GM18507 (cell line): ENCODE measurements around the gene EXPH5.
A peak's percentile ranks its signal among the peaks of the same experiment; 100 is the strongest.
"Not testable (repeated sequence)": the region's sequence is repeated elsewhere in the genome, so short reads cannot be mapped to it uniquely, and the experiment has no call there.

Source experiments
- DNase-seq: peaks from one replicate; pipeline ENCODE4 v3.0.0; 2011; ENCODE audit warnings: low read depth; ENCODE audit not compliant: insufficient read length; ENCODE audit errors: extremely low spot score
- FAIRE-seq: peaks from 2 replicates; lab custom pipeline; 2011; peaks lifted over from hg19 to GRCh38; lab: Jason Lieb, UNC

Gene EXPH5

DNA sequence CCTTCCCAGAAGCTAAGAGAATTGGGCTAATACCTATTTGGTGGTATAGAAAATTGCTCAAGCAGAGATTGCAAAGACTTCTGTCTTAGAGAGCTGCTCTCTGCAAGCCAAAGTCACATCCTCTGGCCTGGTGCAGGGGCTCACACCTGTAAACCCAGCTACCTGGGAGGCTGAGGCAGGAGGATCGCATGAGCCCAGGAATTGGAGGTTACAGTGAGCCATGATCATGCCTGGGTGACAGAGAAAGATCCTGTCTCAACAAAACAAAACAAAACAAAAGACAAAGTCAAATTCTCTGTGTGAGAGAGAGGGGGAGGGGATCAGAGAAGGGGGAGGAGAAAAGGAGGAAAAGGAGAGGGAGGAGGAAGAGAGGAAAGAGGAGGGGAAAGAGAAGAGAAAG is 15.0 kb upstream of the EXPH5 start:
- DNase-seq (no peak), FAIRE-seq (peak; percentile 26)

DNA sequence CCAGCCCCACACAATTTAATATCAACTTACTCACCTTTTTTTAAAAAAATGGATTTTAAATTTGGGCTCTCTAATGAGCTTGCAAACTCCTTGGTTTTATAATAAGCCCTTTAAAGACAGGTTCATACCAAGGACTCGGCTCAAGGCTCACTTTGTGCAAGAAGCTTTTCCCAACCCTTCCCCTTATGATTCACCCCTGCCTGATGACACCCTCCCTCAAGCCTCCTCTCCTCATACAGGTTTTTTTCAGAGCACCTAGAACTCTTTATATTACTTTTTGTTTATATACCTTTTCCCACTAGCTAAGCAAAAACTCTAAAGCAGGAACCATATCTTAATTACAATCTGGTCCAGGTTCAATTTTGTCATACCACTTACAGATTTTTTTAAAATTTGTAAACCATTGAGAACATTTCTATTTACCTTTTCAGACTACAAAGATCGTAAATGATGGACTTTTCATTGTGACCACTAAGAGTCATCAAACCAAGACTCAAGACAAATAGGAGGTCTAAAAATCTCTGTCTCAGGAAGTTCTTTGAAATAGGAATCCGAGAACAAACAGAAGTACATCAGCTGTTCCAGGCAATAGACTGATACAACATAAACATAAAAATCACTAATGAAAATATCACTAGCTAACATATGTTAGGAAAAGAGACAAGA is 13.1 kb upstream of the EXPH5 start:
- FAIRE-seq (no peak), DNase-seq (no peak)

DNA sequence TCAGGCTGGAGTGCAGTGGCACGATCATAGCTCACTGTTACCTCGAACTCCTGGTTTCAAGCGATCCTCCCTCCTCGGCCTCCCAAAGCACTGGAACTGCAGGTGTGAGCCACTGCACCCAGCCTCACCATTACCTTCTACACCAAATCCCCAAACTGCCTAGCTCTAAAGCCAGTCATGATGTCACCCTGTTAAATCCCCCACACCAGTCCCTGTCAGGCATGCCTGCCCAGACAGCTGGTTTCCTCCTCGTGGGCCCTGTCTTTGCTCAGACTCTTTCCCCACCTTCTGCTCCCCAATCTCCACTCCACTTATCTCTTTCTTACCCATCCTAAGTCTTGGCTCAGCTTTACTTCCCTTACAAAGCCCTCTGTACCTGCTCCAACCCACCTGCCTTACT is 12.5 kb upstream of the EXPH5 start:
- no peak for FAIRE-seq
- no peak for DNase-seq

DNA sequence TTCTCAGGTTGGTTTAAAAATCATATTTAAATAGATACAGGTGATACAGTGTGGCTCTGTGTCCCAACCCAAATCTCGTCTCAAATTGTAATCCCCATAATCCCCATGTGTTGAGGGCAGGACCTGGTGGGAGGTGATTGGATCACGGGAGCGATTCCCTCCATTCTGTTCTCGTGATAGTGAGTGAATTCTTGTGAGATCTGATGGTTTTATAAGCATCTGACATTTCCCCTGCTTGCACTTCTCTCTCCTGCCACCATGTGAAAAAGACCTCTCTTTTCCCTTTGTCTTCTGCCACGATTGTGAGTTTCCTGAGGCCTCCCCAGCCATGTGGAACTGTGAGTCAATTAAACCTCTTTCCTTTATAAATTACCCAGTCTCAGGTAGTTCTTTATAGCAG is 9.2 kb upstream of the EXPH5 start:
- FAIRE-seq, DNase-seq: not testable (repeated sequence)

DNA sequence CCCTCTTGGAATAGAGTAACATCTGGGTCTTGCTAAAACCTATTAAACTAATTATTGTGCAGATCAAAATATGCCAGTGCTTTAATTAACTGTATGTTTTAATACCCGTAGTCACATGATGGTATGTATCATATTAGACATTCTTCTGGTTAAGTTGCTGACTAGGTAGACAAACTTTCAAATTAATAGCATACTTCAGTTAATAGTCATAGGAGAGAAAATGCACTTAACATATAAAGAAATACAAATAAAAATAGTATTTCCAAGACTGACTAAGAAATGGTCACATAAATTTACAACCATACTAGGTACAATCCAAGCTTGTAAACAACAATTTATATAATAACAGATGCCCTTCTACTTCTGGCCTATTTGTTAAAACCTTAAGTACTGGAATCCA is 7.6 kb upstream of the EXPH5 start:
- no peak for FAIRE-seq

DNA sequence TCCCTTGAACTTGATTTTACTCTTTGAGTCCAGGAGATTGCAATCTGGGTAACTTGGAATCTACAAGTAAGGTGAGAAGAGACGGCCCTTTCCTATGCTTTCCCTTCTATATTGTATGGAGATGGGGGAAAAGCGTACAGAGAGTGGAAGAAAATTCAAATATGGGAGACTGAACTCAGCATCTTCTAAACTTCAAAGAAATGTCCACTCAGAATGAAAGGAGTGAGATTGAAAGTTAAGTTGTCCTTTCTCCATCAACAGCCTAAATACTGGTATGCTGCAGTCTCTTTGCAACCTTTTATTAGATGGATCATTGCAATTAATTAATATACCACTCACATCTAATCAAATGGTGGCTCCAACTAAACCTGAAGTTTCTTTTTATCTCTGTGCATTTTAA is 6.4 kb upstream of the EXPH5 start:
- no peak for FAIRE-seq
- no peak for DNase-seq

More for the DNA sequence above, 7.6 kb upstream of the EXPH5 start:
- DNase-seq = no peak

DNA sequence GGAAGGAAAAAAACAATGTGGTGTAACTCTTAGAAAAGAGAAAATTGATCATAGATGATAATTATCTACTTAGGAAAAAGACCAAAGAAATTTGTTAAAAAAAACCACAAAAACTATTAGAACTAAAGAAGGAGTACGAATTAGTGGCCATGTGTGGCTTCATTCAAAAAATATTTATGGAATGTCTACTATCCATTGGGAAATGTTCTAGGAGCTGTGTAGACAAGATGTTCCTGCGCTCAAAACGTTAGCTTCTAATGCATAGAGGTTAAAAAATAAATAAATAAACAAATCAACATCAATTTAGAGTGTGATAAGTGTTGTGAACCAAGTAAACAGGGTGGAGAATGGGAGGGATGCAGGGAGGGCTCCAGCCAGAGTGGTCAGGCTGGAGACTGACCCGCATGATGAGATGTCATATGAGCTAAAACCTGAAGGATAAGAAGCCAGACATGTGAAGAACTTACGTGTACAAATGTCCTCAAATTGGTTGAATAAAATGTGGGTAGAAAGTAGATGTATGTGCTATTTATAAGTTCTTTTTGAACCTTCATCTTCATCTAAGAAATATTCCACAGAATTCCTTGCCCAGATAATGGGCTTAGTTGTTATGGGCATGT is 4.3 kb upstream of the EXPH5 start:
- no peak for FAIRE-seq
- no peak for DNase-seq

DNA sequence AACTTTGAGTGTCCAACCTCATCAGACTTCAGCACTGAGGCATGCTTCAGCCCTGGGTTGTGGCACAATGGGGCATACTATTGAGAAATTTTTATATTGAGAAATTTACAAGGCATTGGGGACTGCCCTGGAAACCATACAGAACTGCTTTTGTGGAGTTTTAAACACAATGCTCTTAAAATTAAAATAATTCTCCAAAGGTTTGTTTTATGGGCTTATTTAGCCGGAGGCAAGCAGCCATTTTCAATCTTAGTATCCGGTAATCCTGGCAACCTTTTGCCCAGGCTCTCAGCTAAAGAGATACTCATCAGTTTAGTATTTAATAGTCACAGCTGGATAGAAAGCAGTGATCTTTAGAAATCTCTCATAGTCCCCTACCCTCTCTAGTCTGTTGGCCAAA is 3.1 kb upstream of the EXPH5 start:
- FAIRE-seq (no peak), DNase-seq (no peak)

DNA sequence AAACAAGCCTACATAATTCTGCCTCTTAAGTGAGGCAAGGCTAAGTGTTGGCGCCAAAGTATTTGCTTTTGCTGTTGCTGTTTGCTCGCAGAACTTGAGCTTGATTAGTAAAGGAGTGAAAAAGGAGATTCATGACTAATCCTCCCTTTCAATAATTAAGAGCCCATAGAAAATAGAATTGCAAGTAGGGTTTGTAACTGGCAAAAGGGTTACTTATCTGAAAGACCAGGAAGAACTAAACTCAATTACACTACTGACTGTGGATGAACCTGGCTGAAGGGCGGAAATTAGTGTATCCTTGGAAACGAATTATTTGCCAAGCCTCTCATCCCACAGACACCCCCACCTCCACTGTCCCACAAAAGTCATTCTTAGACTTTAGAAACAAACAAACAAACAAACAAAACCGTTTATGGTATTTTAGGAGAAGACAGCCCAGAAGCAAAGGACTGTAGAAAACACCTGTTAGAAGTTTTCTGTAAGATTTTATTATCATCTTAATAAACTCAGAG is 411 bp upstream of the EXPH5 start:
- DNase-seq (no peak), FAIRE-seq (peak; percentile 12)

DNA sequence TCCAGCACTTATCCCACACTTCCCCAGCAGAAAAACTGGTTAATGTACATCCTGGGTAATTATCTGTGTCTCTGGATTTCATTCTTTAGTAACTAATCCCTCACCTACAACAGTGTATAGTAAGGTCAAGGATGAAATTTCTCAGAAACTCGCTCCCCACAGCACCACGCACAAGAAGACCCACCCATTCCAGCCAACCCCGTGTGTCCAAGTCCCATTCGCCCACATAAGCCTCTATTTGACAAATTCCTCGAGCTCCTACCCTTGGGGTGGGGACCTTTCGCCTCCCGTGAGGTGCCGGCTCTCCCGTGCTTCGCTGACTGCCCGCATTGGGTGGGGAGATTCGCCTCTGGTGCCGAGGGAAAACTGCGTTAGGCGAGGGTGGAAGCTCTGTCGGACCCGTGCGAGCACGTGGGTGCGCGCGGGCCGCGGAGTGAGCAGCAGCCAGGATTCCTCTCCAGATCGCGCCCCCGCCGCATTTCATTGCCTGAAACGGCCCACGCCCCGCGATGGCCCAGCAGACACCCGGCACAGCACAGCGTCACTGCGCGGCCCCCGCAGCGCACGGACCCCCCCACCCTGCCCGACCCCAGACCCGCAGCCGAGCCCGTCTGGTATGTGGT is 866 bp downstream of the EXPH5 start:
- FAIRE-seq = no peak
- DNase-seq = peak; percentile 8

DNA sequence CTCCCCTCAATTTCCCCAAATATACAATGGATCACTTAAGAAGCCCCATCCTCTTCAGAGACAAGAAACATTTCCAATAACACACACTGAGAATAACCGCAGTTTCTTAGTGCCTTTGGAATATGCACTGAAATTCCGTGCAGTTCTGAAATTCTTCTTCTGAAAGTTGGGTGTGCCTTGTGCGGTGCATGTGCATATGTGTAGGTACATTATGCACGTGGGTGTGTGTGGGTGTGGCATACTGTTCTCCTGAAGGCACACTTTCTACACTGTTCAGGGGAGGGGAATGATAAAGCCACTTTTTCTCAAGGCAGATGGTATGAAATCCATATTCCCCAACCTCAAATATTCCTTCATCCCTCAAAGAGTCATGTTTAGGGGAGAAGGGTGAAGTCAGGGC is 1.7 kb downstream of the EXPH5 start:
- DNase-seq (no peak), FAIRE-seq (no peak)

DNA sequence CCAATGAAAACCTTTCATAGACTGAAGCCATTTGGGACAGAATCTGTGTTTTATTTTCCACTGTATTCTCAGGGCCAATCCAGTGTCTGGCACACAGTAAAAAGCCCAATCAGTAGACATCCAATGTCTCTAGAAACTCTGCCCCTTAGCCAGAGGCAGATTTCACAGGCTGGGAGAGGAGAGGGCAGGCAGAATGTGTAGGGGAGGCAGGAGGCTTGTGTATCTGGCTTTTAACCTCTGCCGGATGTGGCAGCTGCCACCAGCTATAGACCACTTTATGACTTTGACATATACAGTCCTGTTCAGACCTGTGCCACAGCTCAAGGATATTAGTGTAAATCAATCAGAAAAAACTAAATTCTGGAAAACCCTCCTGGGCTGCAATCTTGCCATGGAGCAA is 4.4 kb downstream of the EXPH5 start:
- no peak for DNase-seq
- FAIRE-seq = no peak

DNA sequence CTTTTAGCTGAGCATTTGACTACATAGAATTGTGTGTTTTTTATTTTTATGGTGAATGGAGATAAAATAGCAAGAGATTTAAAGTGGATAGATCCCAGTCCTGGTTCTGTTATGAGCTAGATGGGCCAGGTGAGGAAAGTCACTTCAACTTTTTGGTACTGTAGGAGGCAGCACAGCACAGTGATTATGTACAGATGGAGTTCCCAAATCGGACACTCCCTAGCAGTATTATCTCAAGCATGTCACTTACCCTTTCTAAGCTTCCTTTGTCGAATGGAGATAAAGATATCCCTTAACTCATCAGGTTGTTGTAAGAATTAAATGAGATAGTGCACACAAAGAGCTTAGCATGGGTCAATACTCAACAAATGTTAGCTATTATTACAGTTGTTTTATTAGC is 5.3 kb downstream of the EXPH5 start:
- no peak for DNase-seq
- FAIRE-seq = no peak

DNA sequence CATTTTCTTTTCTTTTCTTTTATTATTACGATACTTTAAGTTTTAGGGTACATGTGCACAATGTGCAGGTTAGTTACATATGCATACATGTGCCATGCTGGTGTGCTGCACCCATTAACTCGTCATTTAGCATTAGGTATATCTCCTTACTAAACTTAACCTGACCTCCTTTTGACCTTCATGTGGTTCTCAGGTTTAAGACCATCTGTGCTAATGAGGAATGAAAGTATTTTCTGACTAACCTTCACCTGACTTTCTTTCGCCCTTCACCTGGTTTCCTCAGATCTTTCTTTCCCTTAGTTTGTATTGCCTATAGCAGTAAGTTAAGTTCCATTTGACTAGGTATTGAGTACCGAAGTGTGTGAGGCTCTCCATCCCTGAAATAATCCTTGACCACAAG is 6.5 kb downstream of the EXPH5 start:
- no peak for DNase-seq
- peak; percentile 12 for FAIRE-seq

DNA sequence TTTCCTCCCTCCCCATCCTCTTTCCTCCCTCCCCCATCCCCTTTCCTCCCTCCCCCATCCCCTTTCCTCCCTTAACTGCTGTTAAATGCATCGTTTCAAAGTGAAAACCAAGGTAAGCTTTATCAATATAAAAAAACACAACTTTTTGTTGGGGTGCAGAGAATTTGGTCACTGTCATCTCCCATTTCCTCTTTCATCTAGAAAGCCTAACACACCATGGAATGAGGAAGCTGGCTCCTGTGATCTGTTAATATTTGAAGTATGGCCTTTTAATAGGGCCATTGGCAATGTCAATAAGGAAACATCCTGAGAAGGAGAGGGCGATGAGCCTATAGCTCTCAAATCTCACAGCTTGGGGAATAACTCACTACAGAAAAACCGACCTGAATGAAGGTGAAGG is 7.0 kb downstream of the EXPH5 start:
- DNase-seq (no peak), FAIRE-seq (no peak)

DNA sequence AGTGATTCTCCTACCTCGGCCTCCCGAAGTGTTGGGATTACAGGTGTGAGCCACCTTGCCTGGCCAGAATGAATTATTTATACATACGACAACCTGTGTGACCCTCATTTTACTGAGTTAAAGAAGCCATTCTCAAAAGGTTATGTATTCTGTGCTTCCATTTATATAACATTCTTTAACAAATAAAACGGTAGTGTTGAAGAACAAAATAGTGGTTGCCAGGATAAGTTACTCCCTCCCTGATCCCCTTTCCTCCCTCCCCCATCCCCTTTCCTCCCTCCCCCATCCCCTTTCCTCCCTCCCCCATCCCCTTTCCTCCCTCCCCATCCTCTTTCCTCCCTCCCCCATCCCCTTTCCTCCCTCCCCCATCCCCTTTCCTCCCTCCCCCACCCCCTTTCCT is 7.4 kb downstream of the EXPH5 start:
- DNase-seq, FAIRE-seq: not testable (repeated sequence)

DNA sequence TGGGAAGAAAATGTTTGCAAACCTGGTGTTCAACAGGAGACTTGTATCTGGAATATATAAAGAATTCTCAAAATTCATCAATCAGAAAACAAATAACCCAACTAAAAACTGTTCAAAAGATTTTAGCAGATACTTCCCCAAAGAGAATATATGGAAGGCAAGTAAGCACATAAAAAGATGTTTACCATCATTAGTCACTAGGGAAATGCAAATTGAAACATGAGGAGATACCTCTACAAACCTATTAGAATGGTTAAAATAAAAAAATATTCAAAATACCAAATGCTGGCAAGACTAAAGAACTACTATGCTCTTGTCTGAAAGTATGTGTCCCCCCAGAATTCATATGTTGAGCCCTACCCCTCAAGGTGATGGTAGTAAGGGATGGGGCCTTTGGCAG is 8.6 kb downstream of the EXPH5 start:
- no peak for FAIRE-seq
- DNase-seq = no peak

DNA sequence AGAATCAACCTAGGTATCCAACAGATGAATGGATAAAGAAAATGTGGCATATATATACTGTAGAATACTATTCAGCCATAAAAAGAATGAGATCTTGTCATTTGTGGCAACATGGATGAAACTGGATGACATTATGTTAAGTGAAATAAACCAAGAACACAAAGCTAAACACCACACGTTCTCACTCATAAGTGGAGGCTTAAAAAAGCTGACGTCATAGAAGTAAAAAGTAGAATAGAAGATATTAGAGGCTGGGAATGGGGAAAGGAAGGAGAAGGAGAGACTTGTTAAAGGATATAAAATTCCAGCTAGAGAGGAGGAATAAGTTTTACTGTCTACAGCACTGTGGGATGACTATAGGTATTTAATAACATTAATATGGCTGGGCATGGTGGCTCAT is 12.9 kb downstream of the EXPH5 start:
- FAIRE-seq (no peak), DNase-seq (no peak)

DNA sequence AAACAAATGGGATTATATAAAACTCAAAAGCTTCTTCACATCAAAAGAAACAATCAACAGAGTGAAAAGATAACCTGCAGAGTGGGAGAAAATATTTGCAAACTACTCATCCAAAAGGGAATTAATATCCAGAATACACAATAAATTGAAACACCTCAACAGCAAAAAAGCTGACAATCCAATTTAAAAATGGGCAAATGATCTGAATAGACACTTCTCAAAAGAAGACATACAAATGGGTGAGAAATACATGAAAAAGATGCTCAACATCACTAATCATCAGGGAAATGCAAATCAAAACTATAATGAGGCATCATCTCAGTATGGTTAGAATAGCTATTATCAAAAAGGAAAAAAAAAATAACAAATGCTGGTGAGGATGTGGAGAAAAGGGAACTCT is 13.5 kb downstream of the EXPH5 start:
- FAIRE-seq (no peak), DNase-seq (no peak)

DNA sequence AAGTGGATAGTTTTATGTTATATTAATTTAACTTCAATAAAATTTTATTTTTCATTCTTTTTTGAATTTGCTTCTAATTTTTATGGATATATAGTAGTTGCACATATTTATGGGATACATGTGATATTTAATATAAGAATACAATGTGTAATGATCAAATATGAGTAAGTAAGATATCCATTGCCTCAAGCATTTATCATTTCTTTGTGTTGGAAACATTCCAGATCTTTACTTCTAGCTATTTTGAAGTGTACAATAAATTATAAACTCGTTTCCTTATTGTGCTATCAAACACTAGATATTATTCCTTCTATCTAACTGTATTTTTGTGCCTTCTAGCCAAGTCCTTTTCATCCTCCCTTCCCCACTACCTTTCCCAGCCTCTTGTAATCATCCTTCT is 17.0 kb downstream of the EXPH5 start:
- no peak for FAIRE-seq
- DNase-seq = no peak

DNA sequence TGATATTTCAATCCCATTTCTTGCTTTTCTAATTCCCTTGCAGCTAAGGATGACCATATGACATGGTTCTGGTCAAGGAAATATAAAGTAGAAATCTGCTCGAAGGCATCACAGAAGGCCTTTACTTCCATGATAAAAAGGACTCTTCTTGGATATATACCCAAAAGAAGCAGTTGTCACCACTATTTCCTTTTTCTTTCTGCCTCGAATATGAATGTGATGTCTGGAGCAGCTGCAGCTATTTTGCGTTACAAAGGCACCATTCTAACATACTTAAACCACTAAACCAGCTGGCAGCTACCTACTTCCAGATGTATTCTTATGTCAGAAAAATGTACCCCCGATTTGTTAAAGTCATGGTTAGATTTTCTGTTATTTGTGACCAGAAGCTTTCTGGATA is 18.9 kb downstream of the EXPH5 start:
- no peak for DNase-seq
- no peak for FAIRE-seq
